Upper lobe of left lung (tissue), 6 donors: ENCODE data around the gene DPH2. TPM values are rescaled to one million over a fixed set of nuclear protein-coding genes. Genes with fewer than 3 reads are reported as not detected.

Experiments used
- ATAC-seq, 2 donors: fragments of 200-7000 bp; cut with Tn5 transposase; one replicate each; pipeline ENCODE4 v1.9.1; 2022; ENCODE audit warnings: mild to moderate bottlenecking in 2 of 2, moderate library complexity in 2 of 2; ENCODE audit not compliant: low FRiP score in 2 of 2
- DNase-seq, 2 donors: peaks; one replicate each; pipeline ENCODE4 v3.0.0-alpha.2; 2019 to 2020
- H3K27ac ChIP-seq, 4 donors: fragments of 200-600 bp; sonication (generic); one replicate each; pipeline ENCODE4 v1.5.1; 2016 to 2019
- H3K27me3 ChIP-seq, 4 donors: fragments of 200-600 bp; sonication (generic); one replicate each; pipeline ENCODE4 v1.5.1; 2017 to 2019
- H3K36me3 ChIP-seq, 4 donors: fragments of 200-600 bp; sonication (generic); one replicate each; pipeline ENCODE4 v1.5.1; 2016 to 2019
- H3K4me1 ChIP-seq, 4 donors: fragments of 200-600 bp; sonication (generic); one replicate each; pipeline ENCODE4 v1.5.1; 2018 to 2019
- H3K4me3 ChIP-seq, 4 donors: fragments of 200-600 bp; sonication (generic); one replicate each; pipeline ENCODE4 v1.5.1; 2017 to 2019; ENCODE audit warnings: mild to moderate bottlenecking in 2 of 4, moderate library complexity in 1 of 4
- H3K9me3 ChIP-seq, 4 donors: fragments of 200-600 bp; sonication (generic); one replicate each; pipeline ENCODE4 v1.5.1; 2018 to 2019
- CTCF ChIP-seq, 6 experiments: fragments of 450-650 bp in 4 of 6; fragments of 200-600 bp in 2 of 6; sonication (generic) in 2 of 6; IDR thresholded peaks; one replicate each; pipeline ENCODE4 v1.5.1; 2016 to 2019; ENCODE audit warnings: antibody characterized with exemption in 6 of 6
- EP300 ChIP-seq, 4 donors: sonication (generic); formaldehyde crosslinking; IDR thresholded peaks; one replicate each; pipeline ENCODE4 v1.5.1; 2017; ENCODE audit warnings: antibody characterized with exemption in 4 of 4, control low read depth in 2 of 4
- POLR2A ChIP-seq, 4 donors: fragments of 450-650 bp; IDR thresholded peaks; one replicate each; pipeline ENCODE4 v1.5.1; 2016 to 2017; ENCODE audit warnings: antibody characterized with exemption in 4 of 4, mild to moderate bottlenecking in 2 of 4
- POLR2AphosphoS5 ChIP-seq, 2 donors: sonication (generic); formaldehyde crosslinking; IDR thresholded peaks; one replicate each; pipeline ENCODE4 v1.5.1; 2017; ENCODE audit warnings: antibody characterized with exemption in 2 of 2
- WGBS, 2 donors: methylation state at CpG; one replicate each; pipeline ENCODE4 v1.1.5; 2017 to 2018; 5-methylcytosine and 5-hydroxymethylcytosine counted together
- total RNA-seq, 6 donors: library from RNA; depleted of rRNA in 4 of 6; stranded (reverse); fragments of >200 nt in 4 of 6; gene quantifications; one replicate each; pipeline versions ENCODE4 v1.1.0 to v1.2.1, GENCODE V29; 2016 to 2021
- donor health status: DM: no; HTN: no; CAD: no; lungs with moderate emphysema.
- donor health status: DM: no; HTN: yes; CAD: no; lungs with severe emphysema.

DPH2 gene
- total RNA-seq, 6 donors from 2014 or later, result 12.9 to 30.4 (median 16.6) TPM

- Histone ChIP-seq H3K36me3 (peaks cover 0 to 6% (median 0%) of the 10 kb centered on the region in 4 donors), H3K9me3 (no peaks in the 10 kb centered on the region), H3K4me1 (peaks cover 18 to 28% (median 23%) of the 10 kb centered on the region in 4 donors), H3K27me3 (peaks cover 0 to 12% (median 5%) of the 10 kb centered on the region in 4 donors), H3K4me3 (peak within 1 kb of the TSS in 3 of 4 donors; percentile 33 to 53 (median 49)), H3K27ac (peak within 1 kb of the TSS in 2 of 4 donors; percentile 28 to 41)
- DNase-seq, result peak; percentile 51 to 87
- WGBS, 2 donors, result 8% methylated on average over 27 to 39 of the region's 42 CpGs
- TF ChIP-seq EP300 (IDR thresholded peaks at IDR 0.05), result no peak
- no peak for TF ChIP-seq CTCF (IDR thresholded peaks at IDR 0.05)
- TF ChIP-seq POLR2AphosphoS5 (IDR thresholded peaks at IDR 0.05), result no peak
- no peak for TF ChIP-seq POLR2A (IDR thresholded peaks at IDR 0.05)
- peak; percentile 19 to 39 for ATAC-seq
These were observed 36.3 kb upstream of the DPH2 start, which contains the start of gene ARTN for GRCh38 chr1:43933386-43934100. Gene ARTN, plus strand, starts transcription at chr1:43933801. Its CDS starts 1,856 bp downstream, at chr1:43935657.

- TF ChIP-seq CTCF (IDR thresholded peaks at IDR 0.05), result peak; percentile 82 to 87 (median 84)
- no peak for TF ChIP-seq EP300 (IDR thresholded peaks at IDR 0.05)
- Histone ChIP-seq H3K4me1 (peaks cover 18 to 28% (median 23%) of the 10 kb centered on the region in 4 donors), H3K9me3 (no peaks in the 10 kb centered on the region), H3K27ac (peak overlapping the region in 2 of 4 donors; percentile 28 to 41), H3K36me3 (peaks cover 0 to 6% (median 0%) of the 10 kb centered on the region in 4 donors), H3K27me3 (peaks cover 0 to 12% (median 5%) of the 10 kb centered on the region in 4 donors), H3K4me3 (peak overlapping the region in 3 of 4 donors; percentile 33 to 53 (median 49))
- 25 to 27% methylated on average over 6 to 13 of the region's 13 CpGs for WGBS, 2 donors
- ATAC-seq (peak; percentile 79), DNase-seq (peak in 1 of 2 donors; percentile 69)
These were observed 35.5 kb upstream of the DPH2 start for GRCh38 chr1:43934101-43934985.

GRCh38 chr1:43934986-43935324 lies 34.9 kb upstream of the DPH2 start:
- H3K27ac ChIP-seq, result no peak overlapping the region
- H3K9me3 ChIP-seq, result no peaks in the 10 kb centered on the region
- ATAC-seq, result no peak

More at GRCh38 chr1:43934986-43935324, 34.9 kb upstream of the DPH2 start:
- peaks cover 0 to 12% (median 5%) of the 10 kb centered on the region in 4 donors for H3K27me3 ChIP-seq
- peaks cover 18 to 28% (median 23%) of the 10 kb centered on the region in 4 donors for H3K4me1 ChIP-seq
- no peak for DNase-seq
- no peak overlapping the region for H3K4me3 ChIP-seq
- peaks cover 0 to 5% (median 0%) of the 10 kb centered on the region in 4 donors for H3K36me3 ChIP-seq
- WGBS, 2 donors, result 53 to 59% methylated on average over 4 to 5 of the region's 5 CpGs
- no peak for TF ChIP-seq POLR2AphosphoS5 (IDR thresholded peaks at IDR 0.05)
- TF ChIP-seq POLR2A (IDR thresholded peaks at IDR 0.05), result no peak
- no peak for TF ChIP-seq CTCF (IDR thresholded peaks at IDR 0.05)
- TF ChIP-seq EP300 (IDR thresholded peaks at IDR 0.05), result no peak
